Left lung (tissue), 10 donors: ENCODE measurements around the gene KCNK13. TPM values are rescaled to one million over a fixed set of nuclear protein-coding genes. Genes with fewer than 3 reads are reported as not detected.
A peak's percentile ranks its signal among the peaks of the same experiment; 100 is the strongest.

ENCODE experiments used
- ATAC-seq: fragments of 200-7000 bp; cut with Tn5 transposase; one replicate; pipeline ENCODE4 v1.9.1; 2020; ENCODE audit warnings: moderate library complexity
- DNase-seq, 4 donors: peaks; one replicate each; pipeline ENCODE4 v3.0.0-alpha.2; 2013 to 2020
- H3K27ac ChIP-seq, 2 donors: fragments of 200-600 bp; sonication (generic) in 1 of 2; one replicate each; pipeline versions ENCODE4 v1.5.0 to v1.8.0; 2020 to 2021
- H3K27me3 ChIP-seq, 2 donors: fragments of 200-600 bp; sonication (generic) in 1 of 2; one replicate each; pipeline versions ENCODE4 v1.5.0 to v1.8.0; 2020 to 2021
- H3K36me3 ChIP-seq, 2 donors: fragments of 200-600 bp; sonication (generic) in 1 of 2; one replicate each; pipeline versions ENCODE4 v1.5.0 to v1.8.0; 2020 to 2021
- H3K4me1 ChIP-seq, 2 donors: fragments of 200-600 bp; one replicate each; pipeline ENCODE4 v1.8.0; 2021
- H3K4me3 ChIP-seq, 2 donors: fragments of 200-600 bp; sonication (generic) in 1 of 2; one replicate each; pipeline versions ENCODE4 v1.5.0 to v1.8.0; 2020 to 2021; ENCODE audit warnings: mild to moderate bottlenecking in 1 of 2
- H3K9me3 ChIP-seq, 2 donors: fragments of 200-600 bp; sonication (generic) in 1 of 2; one replicate each; pipeline versions ENCODE4 v1.5.0 to v1.8.0; 2020 to 2021
- CTCF ChIP-seq, 2 donors: fragments of 200-600 bp; sonication (generic) in 1 of 2; IDR thresholded peaks; one replicate each; pipeline versions ENCODE4 v1.5.0 to v1.8.0; 2021; ENCODE audit warnings: antibody characterized with exemption in 2 of 2
- intact Hi-C, 2 donors: fragments of 100-400 bp; cut with DNase I; formaldehyde crosslinking; loops; one replicate each; pipeline versions ENCODE4 v1.11.2 to v1.14.2; 2022
- polyA plus RNA-seq, 6 donors: library from polyadenylated mRNA; unstranded; fragments of 120-200 nt; gene quantifications; one replicate each; pipeline ENCODE4 v1.2.1, GENCODE V29; 2013; ENCODE audit not compliant: insufficient read length in 6 of 6
- total RNA-seq, 2 donors: library from RNA; stranded (reverse); fragmentation: NEBNext Ultra II Directional; extraction: Animal tissue kit (Norgen Biotek cat#: 25700); gene quantifications; one replicate each; pipeline ENCODE4 v1.2.1, GENCODE V29; 2021
- donor health status: DM: no; HTN: yes; CAD: no.
- donor health status: DM: no; HTN: no; CAD: no.

KCNK13 gene
- total and polyA plus RNA-seq, 8 donors: 0.15 to 2.8 (median 0.23) TPM

- DNase-seq (peak in 1 of 4 donors; percentile 69), ATAC-seq (no peak)
- intact Hi-C loops: no loop called here
- H3K9me3 ChIP-seq: no peaks in the 10 kb centered on the region
- H3K27ac ChIP-seq: no peak overlapping the region
- H3K27me3 ChIP-seq: no peaks in the 10 kb centered on the region
- TF ChIP-seq CTCF (IDR thresholded peaks at IDR 0.05): no peak
- no peaks in the 10 kb centered on the region for H3K4me1 ChIP-seq
- no peaks in the 10 kb centered on the region for H3K36me3 ChIP-seq
- no peak overlapping the region for H3K4me3 ChIP-seq
These were observed 122.9 kb downstream of the KCNK13 start for GRCh38 chr14:90184571-90185266.

DNA sequence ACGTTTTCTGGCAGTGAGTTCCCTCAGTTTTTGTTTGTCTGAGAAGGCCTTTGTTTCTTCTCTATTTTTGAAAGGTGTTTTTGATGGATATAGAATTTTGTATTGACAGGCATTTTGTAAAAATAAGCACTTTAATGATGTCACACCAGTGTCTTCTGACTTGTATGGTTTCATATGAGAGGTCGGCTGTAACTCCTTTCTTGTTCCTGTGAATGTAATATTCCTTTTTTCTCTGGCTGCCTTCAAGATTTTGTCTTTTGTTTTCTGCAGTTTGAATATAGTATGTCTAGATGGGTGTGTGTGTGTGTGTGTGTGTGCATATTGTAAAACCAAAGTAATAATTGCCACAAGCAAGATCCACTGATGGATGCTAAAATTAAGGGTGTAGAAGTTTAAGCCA lies 126.8 kb downstream of the KCNK13 start:
- Histone ChIP-seq H3K27ac (no peak overlapping the region), H3K9me3 (no peaks in the 10 kb centered on the region), H3K4me1 (no peaks in the 10 kb centered on the region), H3K36me3 (no peaks in the 10 kb centered on the region), H3K27me3 (peaks cover 0 to 7% of the 10 kb centered on the region in 2 donors), H3K4me3 (no peak overlapping the region)
- no peak for TF ChIP-seq CTCF (IDR thresholded peaks at IDR 0.05)
- intact Hi-C loops: no loop called here
- no peak for DNase-seq
- no peak for ATAC-seq

DNA sequence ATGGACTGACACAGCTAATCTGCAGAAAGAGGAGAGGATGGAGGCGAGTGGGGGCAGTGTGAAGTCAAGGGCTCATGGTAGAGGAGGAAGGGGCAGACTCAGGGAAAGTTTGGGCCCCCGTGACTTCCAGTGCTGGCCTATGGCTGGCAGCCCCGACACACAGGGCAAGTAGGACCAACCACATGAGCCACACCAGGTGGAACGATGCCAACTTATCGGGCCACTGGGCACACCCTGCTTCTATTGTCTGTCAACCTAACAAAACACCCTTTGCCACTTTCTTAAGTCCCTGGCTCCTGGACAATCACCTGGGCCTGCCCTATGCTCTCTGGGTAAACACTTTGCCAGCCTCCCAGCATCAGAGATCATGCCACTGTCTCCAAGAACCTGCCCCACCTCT lies 129.4 kb downstream of the KCNK13 start:
- Histone ChIP-seq H3K36me3 (no peaks in the 10 kb centered on the region), H3K9me3 (no peaks in the 10 kb centered on the region), H3K27me3 (peaks cover 0 to 19% of the 10 kb centered on the region in 2 donors), H3K4me3 (no peak overlapping the region), H3K4me1 (no peaks in the 10 kb centered on the region), H3K27ac (no peak overlapping the region)
- DNase-seq: no peak
- no peak for TF ChIP-seq CTCF (IDR thresholded peaks at IDR 0.05)
- intact Hi-C loops: no loop called here
- no peak for ATAC-seq

- Histone ChIP-seq H3K9me3 (no peaks in the 10 kb centered on the region), H3K36me3 (no peaks in the 10 kb centered on the region), H3K4me1 (no peaks in the 10 kb centered on the region), H3K27me3 (peaks cover 0 to 23% of the 10 kb centered on the region in 2 donors), H3K4me3 (no peak overlapping the region), H3K27ac (no peak overlapping the region)
- no peak for TF ChIP-seq CTCF (IDR thresholded peaks at IDR 0.05)
- ATAC-seq: no peak
- no peak for DNase-seq
- intact Hi-C loops: no loop called here
These were observed 129.8 kb downstream of the KCNK13 start for GRCh38 chr14:90191585-90191984.

GRCh38 chr14:90193925-90194324 lies 132.1 kb downstream of the KCNK13 start:
- DNase-seq: no peak
- ATAC-seq: no peak

More at GRCh38 chr14:90193925-90194324, 132.1 kb downstream of the KCNK13 start:
- Histone ChIP-seq H3K4me1 (no peaks in the 10 kb centered on the region), H3K27ac (no peak overlapping the region), H3K9me3 (no peaks in the 10 kb centered on the region), H3K36me3 (no peaks in the 10 kb centered on the region), H3K27me3 (peaks cover 0 to 35% of the 10 kb centered on the region in 2 donors), H3K4me3 (no peak overlapping the region)
- intact Hi-C loops: no loop called here
- peak in 1 of 2 donors; percentile 37 for TF ChIP-seq CTCF (IDR thresholded peaks at IDR 0.05)
